Measurements from ENCODE around the gene TUT1. TPM values are rescaled to one million over a fixed set of nuclear protein-coding genes. Genes with fewer than 3 reads are reported as not detected.

TUT1 gene
- total RNA-seq, 1 experiment from 2014 or later, result 19.3 TPM

- peak; percentile 76 for DNase-seq (ENCODE audit: low spot score)
Observed at GRCh38 chr11:62542111-62542745, 49.1 kb downstream of the TUT1 start.

DNA sequence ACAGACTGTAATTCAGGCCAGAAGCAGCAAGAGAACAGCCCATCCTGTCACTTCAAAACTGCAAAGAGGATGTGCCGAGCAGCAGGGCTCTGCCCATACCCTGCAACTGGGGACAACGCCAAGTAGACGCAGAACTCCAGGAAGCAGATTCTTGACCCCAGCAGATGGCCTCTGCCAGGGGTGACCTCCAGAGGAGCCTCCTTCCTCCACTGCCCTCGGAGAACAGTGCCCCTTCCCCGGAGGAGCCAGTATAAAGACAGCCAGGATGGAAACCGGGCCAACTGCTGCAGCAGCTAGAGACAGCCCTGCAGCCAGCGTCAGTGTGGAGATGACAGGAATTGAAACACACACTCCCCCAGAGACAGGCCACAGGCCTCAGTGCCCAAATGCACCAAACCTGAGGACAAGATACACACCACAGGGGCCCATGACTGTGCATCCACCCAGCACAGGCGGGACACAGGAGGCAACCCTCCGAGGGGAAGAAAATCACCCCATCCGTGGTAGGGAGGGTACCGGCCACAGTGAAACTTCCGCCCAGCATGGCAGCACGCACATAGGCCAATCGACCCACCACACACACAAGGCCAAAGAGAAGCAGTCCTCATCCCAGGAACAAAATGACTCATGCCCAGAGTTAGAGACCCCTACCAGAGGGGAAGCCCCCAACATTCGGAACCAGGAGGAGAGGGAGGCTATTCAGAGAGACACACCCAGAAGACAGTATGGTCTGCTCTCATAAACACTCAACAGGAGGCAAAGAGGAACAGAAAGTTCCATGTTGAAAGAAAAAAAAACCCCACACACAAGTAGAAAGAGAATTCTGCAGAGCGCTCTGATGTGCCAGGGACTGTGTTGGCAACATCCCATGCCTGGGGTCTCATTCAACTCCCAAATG lies 50.3 kb downstream of the TUT1 start:
- DNase-seq (ENCODE audit: low spot score), result peak; percentile 43

GRCh38 chr11:62539238-62539925 lies 51.9 kb downstream of the TUT1 start:
- DNase-seq (ENCODE audit: low spot score), result peak; percentile 88

DNA sequence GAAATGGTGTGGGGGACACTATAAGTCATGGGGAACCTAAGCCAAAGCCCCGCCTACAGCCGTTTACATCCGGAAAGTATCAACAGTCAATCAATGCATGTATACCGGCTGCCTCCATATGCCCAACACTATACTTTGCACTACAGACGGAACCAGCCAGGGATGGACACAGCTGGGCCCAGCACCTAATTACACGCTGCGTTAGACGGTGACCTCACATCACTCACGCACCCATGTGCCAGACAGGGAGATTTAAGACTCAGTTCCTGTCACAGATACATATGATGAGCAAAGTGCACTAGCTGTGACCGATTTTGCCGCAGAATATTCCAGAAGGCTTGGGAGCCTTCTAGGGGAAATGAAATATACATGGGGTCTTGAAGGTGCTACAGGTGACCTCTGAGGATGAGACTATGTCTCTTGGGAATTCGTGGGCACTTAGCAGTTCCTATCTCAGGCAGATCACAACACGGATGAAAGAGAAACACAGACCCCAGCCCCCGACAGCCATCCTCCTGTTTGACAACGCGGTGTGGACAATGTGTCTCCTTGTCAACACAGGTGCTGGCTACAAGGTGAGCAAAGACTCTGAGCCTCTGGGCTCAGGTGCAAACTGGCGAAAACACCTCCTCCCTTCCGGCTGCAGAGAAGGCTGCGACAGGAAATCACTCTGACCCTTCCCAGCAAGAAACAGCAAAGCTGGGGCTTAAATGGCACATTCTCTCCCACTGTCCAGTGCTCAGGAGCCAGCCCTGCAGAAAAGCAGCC lies 52.7 kb downstream of the TUT1 start:
- no peak for DNase-seq (ENCODE audit: low spot score)

DNA sequence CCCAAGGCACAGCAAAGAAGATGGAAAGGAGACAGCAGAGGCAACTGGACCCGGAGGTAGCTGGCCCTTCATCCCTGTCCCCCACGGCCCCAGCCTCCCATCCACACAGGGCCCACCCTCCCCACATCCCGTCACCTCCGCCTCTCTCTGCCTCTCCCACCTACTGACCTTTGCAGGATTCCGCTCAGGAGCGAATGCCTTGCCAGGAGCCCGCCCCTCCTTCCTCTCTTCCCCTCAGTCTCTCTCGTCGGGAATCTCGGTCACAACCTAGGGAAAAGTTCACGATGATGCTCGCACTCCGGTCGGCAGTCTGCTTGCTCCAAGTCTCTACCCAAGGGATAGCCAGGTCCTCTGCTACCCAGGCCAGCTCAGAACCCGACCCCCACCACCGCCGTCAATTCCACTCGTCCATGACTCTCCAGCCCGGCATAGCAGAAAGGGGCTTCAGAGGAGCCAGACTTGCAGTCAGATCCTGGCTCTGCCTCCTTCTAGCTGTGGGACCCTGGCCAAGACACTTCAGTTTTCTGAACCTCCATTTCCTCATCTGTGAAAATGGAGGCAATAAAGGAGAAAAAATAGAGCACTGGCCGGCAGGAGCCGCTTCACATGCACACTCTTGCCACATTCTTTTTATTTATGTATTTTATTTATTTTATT lies 54.9 kb downstream of the TUT1 start:
- DNase-seq (ENCODE audit: low spot score), result no peak

- DNase-seq (ENCODE audit: low spot score), result no peak
Observed at GRCh38 chr11:62535802-62536201, 55.5 kb downstream of the TUT1 start.

DNA sequence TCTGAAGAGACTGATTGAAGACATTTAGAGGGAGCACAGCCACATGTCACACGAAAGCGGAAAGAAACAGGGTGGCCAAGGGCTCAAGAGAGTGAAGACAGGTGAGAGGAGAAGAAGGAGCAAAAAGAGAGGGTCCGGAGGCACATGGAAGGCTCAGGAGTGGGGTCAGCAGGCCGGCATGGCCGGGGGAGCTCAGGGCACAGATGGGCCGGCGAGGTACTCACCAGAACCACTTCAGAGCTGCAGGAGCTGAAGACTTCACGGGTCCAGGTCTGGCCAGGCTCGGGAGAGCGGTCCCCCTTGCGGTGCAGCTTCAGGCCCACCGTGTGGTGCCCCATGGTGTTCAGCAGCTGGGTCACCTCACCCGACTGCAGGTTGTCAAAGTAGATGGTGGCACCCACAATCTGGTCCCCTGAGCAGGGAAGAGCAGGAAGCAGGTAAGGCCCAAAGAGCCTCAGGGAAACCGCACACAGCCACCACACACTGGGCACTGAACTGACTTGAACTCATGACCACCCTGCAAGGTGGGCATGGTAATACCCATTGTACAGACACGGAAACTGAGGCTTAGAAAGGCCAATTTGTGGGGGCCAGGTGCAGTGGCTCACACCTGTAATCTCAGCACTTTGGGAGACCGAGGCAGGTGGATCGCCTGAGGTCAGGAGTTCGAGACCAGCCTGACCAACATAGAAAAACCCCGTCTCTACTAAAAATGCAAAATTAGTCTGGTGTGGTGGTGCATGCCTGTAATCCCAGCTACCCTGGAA lies 56.4 kb downstream of the TUT1 start:
- DNase-seq (ENCODE audit: low spot score), result no peak

DNA sequence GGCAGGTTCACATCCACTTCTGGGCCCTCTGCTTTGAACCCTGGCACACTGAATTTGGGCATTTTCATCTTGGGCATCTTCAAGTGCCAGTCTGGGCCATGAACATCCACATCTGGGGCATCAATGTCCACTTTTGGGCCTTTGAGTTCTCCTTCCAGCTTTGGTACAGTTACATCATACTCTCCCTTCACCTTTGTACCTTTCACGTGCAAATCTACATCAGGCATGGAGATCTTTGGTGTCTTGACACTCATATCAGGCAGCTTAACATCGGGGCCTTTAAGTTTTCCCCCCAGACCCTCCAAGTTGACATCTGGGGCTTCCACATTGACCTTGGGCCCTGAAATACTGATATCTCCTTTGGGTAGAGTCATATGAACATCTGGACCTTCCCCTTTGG lies 59.2 kb downstream of the TUT1 start:
- no peak for DNase-seq (ENCODE audit: low spot score)

Small RNAs within 50 kb of the gene (small RNA-seq; reads per million reads assigned to genes)
- gene AP001458.1 (not detected), gene EEF1G (not detected), gene MIR6747 (not detected)

Other genes starting within 250 kb of the TUT1 start
- not detected in 2 replicates for gene SCGB1A1, start 172.5 kb downstream of the TUT1 start, total RNA-seq (2014; rRNA removed; shearing (Covaris generic))
- gene AHNAK, start 44.7 kb downstream of the TUT1 start, total RNA-seq (2014; rRNA removed; shearing (Covaris generic)), result 281 and 282 TPM in 2 replicates
- gene EEF1G, start 17.6 kb downstream of the TUT1 start, total RNA-seq (2014; rRNA removed; shearing (Covaris generic)), result 1,888 and 1,945 TPM in 2 replicates
- 223 and 229 TPM in 2 replicates for gene MTA2, start 10.3 kb upstream of the TUT1 start, total RNA-seq (2014; rRNA removed; shearing (Covaris generic))
- 72.3 and 72.5 TPM in 2 replicates for gene EML3, start 21.3 kb upstream of the TUT1 start, total RNA-seq (2014; rRNA removed; shearing (Covaris generic))
- gene ROM1, start 21.7 kb upstream of the TUT1 start, total RNA-seq (2014; rRNA removed; shearing (Covaris generic)), result 10.9 and 13.6 TPM in 2 replicates
- gene B3GAT3, start 30.5 kb upstream of the TUT1 start, total RNA-seq (2014; rRNA removed; shearing (Covaris generic)), result 63.1 and 82.8 TPM in 2 replicates
- gene GANAB, start 55.1 kb upstream of the TUT1 start, total RNA-seq (2014; rRNA removed; shearing (Covaris generic)), result 257 and 314 TPM in 2 replicates
- 44.6 and 47.4 TPM in 2 replicates for gene INTS5, start 61.8 kb upstream of the TUT1 start, total RNA-seq (2014; rRNA removed; shearing (Covaris generic))
- gene C11orf98, start 73.7 kb upstream of the TUT1 start, total RNA-seq (2014; rRNA removed; shearing (Covaris generic)), result 272 and 322 TPM in 2 replicates
- gene CSKMT, start 73.8 kb upstream of the TUT1 start, total RNA-seq (2014; rRNA removed; shearing (Covaris generic)), result 24.5 and 25.2 TPM in 2 replicates
- gene UQCC3, start 80.2 kb upstream of the TUT1 start, total RNA-seq (2014; rRNA removed; shearing (Covaris generic)), result 124 and 141 TPM in 2 replicates
- gene LBHD1, start 80.7 kb upstream of the TUT1 start, total RNA-seq (2014; rRNA removed; shearing (Covaris generic)), result 11.3 and 13.3 TPM in 2 replicates
- 247 and 265 TPM in 2 replicates for gene UBXN1, start 87.5 kb upstream of the TUT1 start, total RNA-seq (2014; rRNA removed; shearing (Covaris generic))
- gene LRRN4CL, start 98.0 kb upstream of the TUT1 start, total RNA-seq (2014; rRNA removed; shearing (Covaris generic)), result 0.50 TPM in 1 of 2 replicates, not detected in the other
- gene BSCL2, start 115.9 kb upstream of the TUT1 start, total RNA-seq (2014; rRNA removed; shearing (Covaris generic)), result 147 and 161 TPM in 2 replicates
- not detected in 2 replicates for gene GNG3, start 116.2 kb upstream of the TUT1 start, total RNA-seq (2014; rRNA removed; shearing (Covaris generic))
- 12.2 and 12.3 TPM in 2 replicates for gene HNRNPUL2, start 135.9 kb upstream of the TUT1 start, total RNA-seq (2014; rRNA removed; shearing (Covaris generic))
- 32.4 and 45.5 TPM in 2 replicates for gene TTC9C, start 137.0 kb upstream of the TUT1 start, total RNA-seq (2014; rRNA removed; shearing (Covaris generic))
- 10.6 and 13.1 TPM in 2 replicates for gene ZBTB3, start 162.6 kb upstream of the TUT1 start, total RNA-seq (2014; rRNA removed; shearing (Covaris generic))
- gene POLR2G, start 170.1 kb upstream of the TUT1 start, total RNA-seq (2014; rRNA removed; shearing (Covaris generic)), result 138 and 141 TPM in 2 replicates
- 57.9 and 71.7 TPM in 2 replicates for gene TAF6L, start 179.9 kb upstream of the TUT1 start, total RNA-seq (2014; rRNA removed; shearing (Covaris generic))
- gene TMEM179B, start 195.9 kb upstream of the TUT1 start, total RNA-seq (2014; rRNA removed; shearing (Covaris generic)), result 87.6 and 114 TPM in 2 replicates
- gene TMEM223, start 200.5 kb upstream of the TUT1 start, total RNA-seq (2014; rRNA removed; shearing (Covaris generic)), result 77.3 and 79.3 TPM in 2 replicates
- 24.4 and 31.7 TPM in 2 replicates for gene NXF1, start 213.9 kb upstream of the TUT1 start, total RNA-seq (2014; rRNA removed; shearing (Covaris generic))
- 64.6 and 80.6 TPM in 2 replicates for gene STX5, start 240.5 kb upstream of the TUT1 start, total RNA-seq (2014; rRNA removed; shearing (Covaris generic))
- 0.61 TPM in 1 of 2 replicates, not detected in the other for gene TEX54, start 241.3 kb upstream of the TUT1 start, total RNA-seq (2014; rRNA removed; shearing (Covaris generic))
- gene WDR74, start 248.1 kb upstream of the TUT1 start, total RNA-seq (2014; rRNA removed; shearing (Covaris generic)), result 183 and 191 TPM in 2 replicates

Data from HT-29 (cell line).